Endothelial cell of umbilical vein (primary cell): ENCODE data around the gene MRTFA. TPM values are rescaled to one million over a fixed set of nuclear protein-coding genes. Genes with fewer than 3 reads are reported as not detected.

Experiments used
- BruUV-seq: library from RNA; stranded (reverse); fragments of 400-500 nt; replicated peaks from 2 replicates; lab custom pipeline; 2021; lab: Mats Ljungman, UMichigan
- CTCF ChIA-PET: fragments of 300-600, 350-600 bp; sonication (Branson Sonifier 250); formaldehyde crosslinking; loops from one replicate; lab custom pipeline; 2021; ENCODE audit warnings: antibody characterized with exemption, inconsistent platforms; lab: Charles Lee
- POLR2A ChIA-PET: fragments of 300-600, 350-600 bp; sonication (Branson Sonifier 250); formaldehyde crosslinking; loops from one replicate; lab custom pipeline; 2021; ENCODE audit warnings: antibody characterized with exemption, inconsistent platforms; lab: Charles Lee
- DNase-seq: peaks from one replicate; pipeline ENCODE4 v3.0.0-alpha.2; 2011; ENCODE audit warnings: low read depth, low spot score
- FAIRE-seq: peaks from 2 replicates; lab custom pipeline; 2011; peaks lifted over from hg19 to GRCh38; lab: Jason Lieb, UNC
- H2AFZ ChIP-seq: 2 replicates; pipeline ENCODE4 v1.6.0; 2012; ENCODE audit warnings: low read depth, low read length, control low read depth, inconsistent platforms
- H3K27ac ChIP-seq: 2 replicates; pipeline ENCODE4 v1.5.1; 2011; ENCODE audit warnings: low read depth, mild to moderate bottlenecking, control low read depth, low read length, moderate library complexity; ENCODE audit not compliant: insufficient read depth
- H3K27me3 ChIP-seq, 2 experiments: 2 replicates each; pipeline versions ENCODE4 v1.6.0 to v1.6.1; 2011; ENCODE audit warnings: low read length in 2 of 2, mixed read lengths in 1 of 2; ENCODE audit not compliant: control insufficient read depth in 2 of 2, insufficient read depth in 2 of 2
- H3K36me3 ChIP-seq, 2 experiments: 2 replicates in 1 of 2; 3 replicates in 1 of 2; pipeline ENCODE4 v1.5.1; 2011; ENCODE audit warnings: low read length in 2 of 2, mild to moderate bottlenecking in 1 of 2, moderate library complexity in 1 of 2; ENCODE audit not compliant: control insufficient read depth in 2 of 2, insufficient read depth in 2 of 2; ENCODE audit errors: extremely low read depth in 1 of 2
- H3K4me1 ChIP-seq: 3 replicates; pipeline ENCODE4 v1.5.1; 2011; ENCODE audit warnings: mild to moderate bottlenecking, low read length; ENCODE audit not compliant: control insufficient read depth, insufficient read depth; ENCODE audit errors: extremely low read depth
- H3K4me2 ChIP-seq: 2 replicates; pipeline ENCODE4 v1.6.1; 2011; ENCODE audit warnings: low read length, control low read depth, mixed read lengths; ENCODE audit not compliant: insufficient read depth
- H3K4me3 ChIP-seq, 3 experiments: fragments of 200-600 bp in 1 of 3; sonication (generic), shearing (Covaris generic) in 1 of 3; replicated peaks in 1 of 3; 2 replicates each; pipeline ENCODE4 v1.5.1; 2011 to 2016; ENCODE audit warnings: control low read depth in 3 of 3, low read length in 3 of 3, mild to moderate bottlenecking in 2 of 3, inconsistent platforms in 1 of 3, low read depth in 1 of 3, moderate library complexity in 1 of 3; ENCODE audit not compliant: insufficient read depth in 1 of 3
- H3K79me2 ChIP-seq: 2 replicates; pipeline ENCODE4 v1.6.0; 2012; ENCODE audit warnings: low read length, inconsistent platforms; ENCODE audit not compliant: control insufficient read depth, insufficient read depth
- H3K9ac ChIP-seq: replicated peaks from 2 replicates; pipeline ENCODE3; 2011; ENCODE audit warnings: low read length, control low read depth; ENCODE audit not compliant: insufficient read depth; ENCODE audit errors: extremely low read depth
- H3K9me1 ChIP-seq: replicated peaks from 3 replicates; pipeline ENCODE4 v1.6.0; 2011; ENCODE audit warnings: mild to moderate bottlenecking, low read length; ENCODE audit not compliant: control insufficient read depth, insufficient read depth; ENCODE audit errors: extremely low read depth
- H3K9me3 ChIP-seq: replicated peaks from 2 replicates; pipeline ENCODE4 v1.5.1; 2012; ENCODE audit warnings: low read length, inconsistent platforms; ENCODE audit not compliant: control insufficient read depth, insufficient read depth
- H4K20me1 ChIP-seq: replicated peaks from 2 replicates; pipeline ENCODE3; 2011; ENCODE audit warnings: mild to moderate bottlenecking, low read length; ENCODE audit not compliant: control insufficient read depth, insufficient read depth; ENCODE audit errors: extremely low read depth
- EZH2 ChIP-seq: IDR thresholded peaks from 2 replicates; pipeline ENCODE4 v1.6.1; 2012; ENCODE audit warnings: borderline replicate concordance, low read depth, mild to moderate bottlenecking, moderate library complexity, low read length, inconsistent platforms; ENCODE audit not compliant: severe bottlenecking
- FOS ChIP-seq: IDR thresholded peaks from 2 replicates; pipeline ENCODE4 v1.6.1; 2011; ENCODE audit warnings: mild to moderate bottlenecking, low read length, moderate library complexity, borderline replicate concordance; ENCODE audit not compliant: insufficient read depth
- GATA2 ChIP-seq: IDR thresholded peaks from 2 replicates; pipeline ENCODE4 v1.7.0; 2011; ENCODE audit warnings: low read depth, mild to moderate bottlenecking, moderate library complexity, mixed read lengths, low read length; ENCODE audit not compliant: insufficient read length, insufficient read depth
- JUN ChIP-seq: IDR thresholded peaks from 2 replicates; pipeline ENCODE4 v1.6.1; 2011; ENCODE audit warnings: borderline replicate concordance, low read depth; ENCODE audit not compliant: insufficient read length, insufficient read depth
- MYC ChIP-seq: IDR thresholded peaks from one replicate; pipeline ENCODE4 v1.6.1; 2011; ENCODE audit warnings: mild to moderate bottlenecking, low read depth, low read length
- POLR2A ChIP-seq: IDR thresholded peaks from 2 replicates; pipeline ENCODE4 v1.6.1; 2012; ENCODE audit warnings: low read depth, mild to moderate bottlenecking, control low read depth, low read length
- POLR2AphosphoS5 ChIP-seq: IDR thresholded peaks from 2 replicates; pipeline ENCODE4 v1.6.1; 2012; ENCODE audit warnings: low read depth, mild to moderate bottlenecking, control low read depth, low read length, moderate library complexity; ENCODE audit not compliant: insufficient read depth
- dilution Hi-C: fragments of 300-500 bp; cut with MboI; formaldehyde crosslinking; loops from one replicate; pipeline ENCODE4 v1.15.0; 2019; ENCODE audit warnings: low sequenced_read_pairs; ENCODE audit not compliant: extremely low pct_ligation_motif_present
- intact Hi-C: fragments of 100-400 bp; cut with micrococcal nuclease; formaldehyde crosslinking; loops from one replicate; pipeline ENCODE4 v1.10.0; 2022
- polyA plus RNA-seq, 4 experiments: library from polyadenylated mRNA; depleted of rRNA in 3 of 4; stranded (reverse) in 3 of 4; unstranded in 1 of 4; fragments of >200 nt; gene quantifications; 2 replicates each; pipeline versions ENCODE4 v1.2.1 to v1.2.3, GENCODE V29; 2011 to 2012; ENCODE audit warnings: missing spikeins in 1 of 4
- total RNA-seq: library from RNA; stranded (reverse); gene quantifications from 2 replicates; pipeline ENCODE4 v1.2.3, GENCODE V29; 2021
- TF ChIP-seq, protein P1 (sequence below): IDR thresholded peaks from 2 replicates; pipeline ENCODE4 v1.6.1; 2011; ENCODE audit not compliant: insufficient read depth, insufficient read length
- TF ChIP-seq, protein P2 (sequence below), 2 donors: IDR thresholded peaks; 1 replicate in 1 of 2; 2 replicates in 1 of 2; pipeline ENCODE4 v1.5.1; 2011; ENCODE audit warnings: low read length in 2 of 2, mild to moderate bottlenecking in 2 of 2, moderate library complexity in 2 of 2, control low read depth in 1 of 2, inconsistent platforms in 1 of 2, low read depth in 1 of 2; ENCODE audit not compliant: insufficient read depth in 1 of 2; ENCODE audit errors: extremely low read depth in 1 of 2

MRTFA gene
- total and polyA plus RNA-seq, 2 donors (not counting 3 experiments of a cell fraction or from before 2014, with no cell fraction given) = 13.6 to 44.1 TPM

DNA sequence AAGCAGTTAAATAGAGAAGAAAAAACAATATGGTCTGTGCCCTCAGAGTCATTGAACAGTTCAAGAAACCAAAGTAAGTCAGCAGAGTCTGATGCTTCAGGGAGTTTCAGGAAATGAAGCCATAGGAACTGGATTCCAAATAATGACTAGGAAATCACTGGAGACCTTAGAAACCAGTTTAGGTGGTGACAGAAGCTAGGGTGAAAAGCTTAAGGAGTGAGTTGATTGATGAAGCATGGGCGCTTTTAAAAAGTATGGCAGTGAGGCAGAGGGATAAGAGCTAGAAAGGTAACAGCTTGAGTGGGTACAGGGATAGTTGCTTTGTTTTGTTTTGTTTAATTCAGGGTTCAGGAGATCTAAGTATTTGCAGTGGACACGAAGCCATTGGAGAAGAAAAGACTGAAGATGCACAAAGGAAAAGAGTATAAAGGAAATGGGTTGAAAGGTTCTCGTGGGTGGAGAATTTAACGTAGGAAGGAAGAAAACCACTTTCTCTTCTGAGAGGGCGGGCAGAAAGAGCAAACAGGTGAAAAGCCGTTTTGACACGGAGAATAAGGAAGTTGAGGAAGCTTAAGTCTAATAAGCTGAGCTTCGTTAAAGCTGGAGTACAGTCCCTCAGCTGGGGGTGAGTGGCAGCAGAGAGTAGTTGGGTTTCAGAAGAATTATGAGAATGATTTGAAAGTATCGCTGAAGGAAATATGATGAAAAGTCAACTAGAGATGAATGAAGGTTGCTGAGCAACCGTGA, 251.3 kb downstream of the MRTFA start:
- POLR2A ChIA-PET = no interaction called here
- Histone ChIP-seq H3K9ac (no peak overlapping the region), H3K4me2 (no peak overlapping the region), H3K27ac (no peak overlapping the region), H3K36me3 (no peaks in the 10 kb centered on the region), H3K4me3 (no peak overlapping the region), H3K79me2 (peaks cover 5% of the 10 kb centered on the region), H4K20me1 (no peaks in the 10 kb centered on the region), H3K27me3 (no peaks in the 10 kb centered on the region), H2AFZ (no peak overlapping the region), H3K9me3 (no peaks in the 10 kb centered on the region), H3K9me1 (no peaks in the 10 kb centered on the region), H3K4me1 (peaks cover 3% of the 10 kb centered on the region)
- intact Hi-C loops (no loop called here), dilution Hi-C loops (no loop called here)
- BruUV-seq = no TSS peak
- TF ChIP-seq, protein P1, sequence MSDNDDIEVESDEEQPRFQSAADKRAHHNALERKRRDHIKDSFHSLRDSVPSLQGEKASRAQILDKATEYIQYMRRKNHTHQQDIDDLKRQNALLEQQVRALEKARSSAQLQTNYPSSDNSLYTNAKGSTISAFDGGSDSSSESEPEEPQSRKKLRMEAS = no peak
- TF ChIP-seq EZH2 = no peak
- TF ChIP-seq FOS = no peak
- TF ChIP-seq JUN = no peak
- no peak for TF ChIP-seq GATA2
- TF ChIP-seq, protein P2, sequence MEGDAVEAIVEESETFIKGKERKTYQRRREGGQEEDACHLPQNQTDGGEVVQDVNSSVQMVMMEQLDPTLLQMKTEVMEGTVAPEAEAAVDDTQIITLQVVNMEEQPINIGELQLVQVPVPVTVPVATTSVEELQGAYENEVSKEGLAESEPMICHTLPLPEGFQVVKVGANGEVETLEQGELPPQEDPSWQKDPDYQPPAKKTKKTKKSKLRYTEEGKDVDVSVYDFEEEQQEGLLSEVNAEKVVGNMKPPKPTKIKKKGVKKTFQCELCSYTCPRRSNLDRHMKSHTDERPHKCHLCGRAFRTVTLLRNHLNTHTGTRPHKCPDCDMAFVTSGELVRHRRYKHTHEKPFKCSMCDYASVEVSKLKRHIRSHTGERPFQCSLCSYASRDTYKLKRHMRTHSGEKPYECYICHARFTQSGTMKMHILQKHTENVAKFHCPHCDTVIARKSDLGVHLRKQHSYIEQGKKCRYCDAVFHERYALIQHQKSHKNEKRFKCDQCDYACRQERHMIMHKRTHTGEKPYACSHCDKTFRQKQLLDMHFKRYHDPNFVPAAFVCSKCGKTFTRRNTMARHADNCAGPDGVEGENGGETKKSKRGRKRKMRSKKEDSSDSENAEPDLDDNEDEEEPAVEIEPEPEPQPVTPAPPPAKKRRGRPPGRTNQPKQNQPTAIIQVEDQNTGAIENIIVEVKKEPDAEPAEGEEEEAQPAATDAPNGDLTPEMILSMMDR (IDR thresholded peaks at IDR 0.05; ENCODE audit: extremely low read depth in 1 of 2, insufficient read depth in 1 of 2, low read depth in 1 of 2, low read length in 2 of 2) = no peak
- no peak for TF ChIP-seq POLR2AphosphoS5
- no peak for TF ChIP-seq MYC
- no peak for TF ChIP-seq POLR2A
- FAIRE-seq (peak; percentile 76), DNase-seq (no peak)
- CTCF ChIA-PET = interaction anchor here (1.0 to 1.7 kb wide), 2 partner anchors 11 to 52 kb away, joined by 4 to 7 read pairs; no protein-coding TSS in a partner anchor
